ENCODE data around the gene SCN8A.
A peak's percentile ranks its signal among the peaks of the same experiment; 100 is the strongest.

The SCN8A gene

DNA sequence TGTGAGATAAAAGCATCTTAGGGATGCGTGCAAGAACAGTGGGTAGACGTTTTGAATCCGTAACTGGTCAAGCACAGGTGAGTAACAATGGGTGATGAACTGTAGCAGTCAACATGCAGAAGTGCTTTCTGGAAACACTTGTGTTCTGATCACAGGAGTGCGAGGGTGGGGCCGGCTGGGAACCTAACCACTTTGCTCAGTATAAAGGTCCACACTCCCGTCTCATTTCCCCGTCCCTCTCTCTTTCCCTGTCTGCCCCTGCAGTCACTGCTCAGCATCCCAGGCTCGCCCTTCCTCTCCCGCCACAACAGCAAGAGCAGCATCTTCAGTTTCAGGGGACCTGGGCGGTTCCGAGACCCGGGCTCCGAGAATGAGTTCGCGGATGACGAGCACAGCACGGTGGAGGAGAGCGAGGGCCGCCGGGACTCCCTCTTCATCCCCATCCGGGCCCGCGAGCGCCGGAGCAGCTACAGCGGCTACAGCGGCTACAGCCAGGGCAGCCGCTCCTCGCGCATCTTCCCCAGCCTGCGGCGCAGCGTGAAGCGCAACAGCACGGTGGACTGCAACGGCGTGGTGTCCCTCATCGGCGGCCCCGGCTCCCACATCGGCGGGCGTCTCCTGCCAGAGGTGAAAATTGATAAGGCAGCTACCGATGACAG, 130.4 kb downstream of the SCN8A start:
- peak; percentile 71 for DNase-seq (ENCODE audit: low spot score)

DNA sequence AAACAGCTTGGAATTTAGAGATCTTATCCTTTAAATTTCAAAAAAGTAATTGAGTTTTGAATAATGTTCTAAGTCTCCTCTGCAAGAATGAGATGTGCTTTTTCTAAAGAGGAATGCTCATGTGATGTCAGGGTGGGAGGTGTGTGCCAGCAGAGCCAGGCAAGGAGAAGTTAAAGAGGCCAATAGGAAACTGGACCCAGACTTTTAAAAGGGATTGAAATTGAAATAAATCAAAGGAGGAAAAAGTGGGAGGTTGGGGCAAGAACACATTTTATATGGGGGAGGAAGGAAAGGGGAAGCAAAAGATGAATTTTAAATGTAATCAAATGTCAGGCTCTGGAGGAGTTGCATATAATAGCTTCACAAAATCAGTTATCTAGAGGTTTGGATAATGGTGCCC, 131.4 kb downstream of the SCN8A start:
- no peak for DNase-seq (ENCODE audit: low spot score)

DNA sequence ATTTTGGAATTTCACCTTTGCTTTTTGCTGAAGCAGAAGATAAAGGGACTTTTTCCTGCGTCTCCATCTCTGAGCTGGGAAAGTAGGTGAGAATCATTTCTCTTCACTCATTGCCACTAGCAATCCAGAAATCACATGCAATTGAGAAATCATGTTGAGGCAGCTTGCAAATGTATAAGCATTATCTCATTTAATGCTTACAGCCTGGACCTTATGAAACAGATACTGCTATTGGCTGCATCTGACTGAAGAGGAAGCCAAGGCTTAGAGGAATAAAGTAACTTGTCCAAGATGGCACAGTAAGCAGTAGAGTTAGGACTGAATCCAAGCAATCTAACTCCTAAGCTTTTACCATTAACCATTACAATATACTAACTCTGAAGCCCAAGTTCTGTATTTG, 135.1 kb downstream of the SCN8A start:
- no peak for DNase-seq (ENCODE audit: low spot score)

DNA sequence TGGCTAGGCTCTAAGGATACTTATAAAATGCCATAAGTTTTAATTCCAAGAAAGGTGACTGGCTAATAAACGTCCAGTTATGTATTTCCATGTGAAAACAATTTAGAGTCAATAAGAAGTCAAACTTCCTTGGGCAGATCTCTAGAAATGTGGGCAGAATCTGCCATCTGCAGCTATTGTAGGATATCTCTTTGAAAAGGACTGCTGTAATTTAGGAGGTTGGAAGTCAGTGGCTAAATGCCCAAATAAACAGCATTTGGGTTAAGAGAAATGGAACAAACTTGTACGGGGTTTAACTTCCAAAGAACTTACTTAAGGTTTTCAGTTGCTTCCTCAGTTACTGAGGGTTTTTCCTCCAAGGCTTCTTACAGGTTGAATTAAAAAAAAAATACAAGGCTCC, 135.9 kb downstream of the SCN8A start:
- no peak for DNase-seq (ENCODE audit: low spot score)

DNA sequence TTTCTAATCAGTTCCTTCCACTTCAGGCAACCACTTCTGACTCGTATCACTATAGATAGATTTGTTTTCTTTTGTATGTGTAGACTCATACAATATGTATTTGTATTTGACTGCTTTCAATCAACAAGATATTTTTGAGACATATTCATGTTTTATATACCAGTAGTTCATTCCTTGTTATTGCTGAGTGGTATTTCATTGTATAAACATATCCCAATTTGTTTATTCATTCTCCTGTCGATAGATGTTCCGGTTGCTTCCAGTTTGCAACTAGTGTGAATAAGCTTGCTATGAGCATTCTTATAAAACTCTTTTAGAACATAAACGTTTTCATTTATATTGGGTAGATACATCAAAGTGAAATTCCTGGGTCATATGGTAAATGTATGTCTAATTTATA, 138.3 kb downstream of the SCN8A start:
- no peak for DNase-seq (ENCODE audit: low spot score)

DNA sequence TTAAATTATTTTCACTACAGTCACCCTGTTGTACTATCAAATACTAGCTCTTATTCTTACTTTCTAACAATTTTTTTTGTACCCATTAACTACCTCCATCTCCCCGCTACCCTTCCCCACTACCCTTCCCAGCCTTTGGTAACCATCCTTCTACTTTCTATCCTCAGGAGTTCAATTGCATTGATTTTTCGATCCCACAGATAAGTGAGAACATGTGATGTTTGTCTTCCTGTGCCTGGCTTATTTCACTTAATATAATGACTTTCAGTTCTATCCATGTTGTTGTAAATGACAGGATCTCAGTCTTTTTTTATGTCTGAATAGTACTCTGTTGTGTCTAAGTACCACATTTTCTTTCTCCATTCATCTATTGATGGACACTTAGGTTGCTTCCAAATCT, 139.7 kb downstream of the SCN8A start:
- no peak for DNase-seq (ENCODE audit: low spot score)

DNA sequence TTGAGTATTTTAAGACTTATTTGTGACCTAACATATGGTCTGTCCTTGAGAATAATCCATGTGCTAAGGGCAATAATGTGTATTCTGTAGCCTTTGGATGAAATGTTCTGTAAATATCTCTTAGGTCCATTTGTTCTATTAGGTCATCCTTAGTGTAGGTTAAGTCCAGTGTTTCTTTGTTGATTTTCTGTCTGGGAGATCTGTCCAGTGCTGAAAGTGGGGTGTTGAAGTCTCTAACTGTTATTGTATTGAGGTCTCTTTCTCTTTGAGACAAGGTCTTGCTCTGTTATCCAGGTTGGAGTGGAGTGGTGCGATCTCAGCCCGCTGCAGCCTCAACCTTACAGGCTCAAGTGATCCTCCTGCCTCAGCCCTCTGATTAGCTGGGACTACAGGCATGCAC, 149.5 kb downstream of the SCN8A start:
- DNase-seq (ENCODE audit: low spot score), result no peak

DNA sequence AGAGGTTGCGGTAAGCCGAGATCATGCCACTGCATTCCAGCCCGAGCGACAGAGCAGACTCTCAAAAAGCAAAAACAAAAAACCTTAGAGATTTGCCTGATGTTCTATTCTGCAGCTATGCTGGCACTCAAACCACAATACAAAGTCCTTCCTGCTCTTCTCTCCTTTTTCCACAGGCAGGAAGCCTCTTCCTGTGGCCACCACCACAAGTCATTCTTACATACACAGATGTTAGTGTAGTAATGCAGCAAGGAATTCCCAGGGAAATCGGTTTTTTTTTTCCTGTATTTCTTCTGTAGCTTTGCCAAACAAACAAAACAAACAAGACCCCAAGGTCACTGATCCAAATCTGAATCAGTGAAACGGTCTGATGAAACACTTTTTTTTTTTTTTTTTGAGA, 153.2 kb downstream of the SCN8A start:
- DNase-seq (ENCODE audit: low spot score), result no peak

DNA sequence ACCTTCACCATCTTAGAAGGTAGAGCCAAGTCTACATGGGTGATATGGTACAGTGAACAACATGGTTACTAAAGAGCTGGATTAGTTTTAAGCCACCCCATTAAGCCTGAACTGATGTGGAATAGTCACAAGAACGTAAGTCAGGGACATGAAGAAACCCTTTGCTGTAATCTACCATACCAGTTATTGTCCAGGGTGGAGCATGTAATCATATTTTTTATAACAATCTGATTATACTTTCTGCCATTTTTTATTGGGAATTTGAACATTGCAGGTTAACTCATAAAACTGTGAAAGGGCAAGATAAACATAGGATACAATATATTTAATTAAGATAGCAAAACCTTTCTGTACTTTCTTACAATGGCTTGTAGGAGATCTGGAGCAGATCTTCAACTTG, 153.9 kb downstream of the SCN8A start:
- no peak for DNase-seq (ENCODE audit: low spot score)

DNA sequence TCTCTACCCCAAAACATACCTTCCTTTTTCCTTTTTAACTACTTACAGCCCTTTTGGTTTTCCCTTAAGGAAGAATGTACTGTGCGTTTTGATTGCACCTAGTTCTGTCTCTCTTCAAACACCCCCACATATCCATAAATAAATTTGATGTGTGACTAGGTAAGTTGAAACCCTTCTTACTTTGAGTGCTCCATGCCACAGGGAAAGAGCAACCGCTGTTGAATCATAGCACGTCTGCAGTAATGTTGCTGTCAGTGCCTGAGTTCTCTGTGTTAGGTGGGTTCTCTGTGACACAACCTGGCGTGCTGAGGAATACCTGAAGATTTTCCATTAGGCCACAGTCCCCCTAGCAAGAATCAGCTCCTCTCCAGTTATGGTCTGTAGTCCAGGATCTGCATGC, 155.4 kb downstream of the SCN8A start:
- DNase-seq (ENCODE audit: low spot score), result no peak

DNA sequence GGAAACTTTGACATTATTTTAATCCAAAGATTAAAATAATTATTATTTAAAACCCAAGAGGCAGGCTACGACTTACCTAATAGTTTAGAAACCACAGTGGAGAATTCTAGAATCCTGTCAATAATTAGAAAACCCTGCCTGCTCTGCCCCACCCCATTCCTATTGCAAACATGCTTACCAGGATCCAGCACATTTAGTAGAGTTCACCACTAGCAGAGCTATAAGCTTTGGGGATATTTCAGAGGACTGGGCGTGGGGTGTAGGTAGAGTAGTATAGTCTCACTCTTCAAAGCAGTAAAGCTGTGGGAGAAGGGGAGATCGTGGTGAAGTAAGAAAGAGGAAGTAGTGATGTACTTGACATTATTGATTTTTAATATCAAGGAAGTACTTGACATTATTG, 157.2 kb downstream of the SCN8A start:
- no peak for DNase-seq (ENCODE audit: low spot score)

DNA sequence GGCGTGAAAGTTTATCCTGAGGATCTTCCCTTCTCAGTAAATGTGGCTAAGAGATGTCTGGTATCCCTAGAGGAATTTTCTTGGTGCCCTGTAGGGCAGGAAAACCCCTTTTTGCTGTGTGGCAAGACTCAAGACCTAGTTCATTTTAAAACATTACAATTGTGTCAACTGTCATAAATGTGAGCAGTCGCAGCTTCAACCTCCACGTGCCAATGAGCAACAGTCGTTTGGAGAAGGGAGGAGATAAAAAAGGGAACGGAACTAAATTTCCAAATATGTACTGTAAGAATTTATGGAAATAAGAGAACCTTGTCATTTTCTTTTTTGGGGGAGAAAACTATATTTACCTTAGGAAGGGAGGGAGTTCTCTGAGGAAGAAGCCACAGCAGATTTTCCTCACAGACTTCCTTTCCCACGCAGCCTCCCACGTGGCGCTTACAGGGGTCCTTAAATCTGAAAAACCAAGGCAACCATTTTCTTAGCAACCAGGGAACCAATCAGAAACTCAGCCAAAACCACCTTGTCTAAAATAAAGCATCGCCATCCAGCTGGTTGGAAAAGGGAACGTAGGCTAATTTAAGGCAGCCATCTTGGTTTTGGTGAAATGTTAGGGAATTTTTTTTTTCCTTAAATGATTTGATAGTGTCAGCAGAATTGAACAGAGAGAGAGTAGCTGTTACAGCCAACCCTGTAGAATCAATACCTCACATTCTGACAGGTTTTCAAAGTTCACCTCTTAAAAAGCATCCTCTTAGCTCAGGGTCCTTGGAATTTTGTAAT, 158.4 kb downstream of the SCN8A start:
- DNase-seq (ENCODE audit: low spot score), result no peak

DNA sequence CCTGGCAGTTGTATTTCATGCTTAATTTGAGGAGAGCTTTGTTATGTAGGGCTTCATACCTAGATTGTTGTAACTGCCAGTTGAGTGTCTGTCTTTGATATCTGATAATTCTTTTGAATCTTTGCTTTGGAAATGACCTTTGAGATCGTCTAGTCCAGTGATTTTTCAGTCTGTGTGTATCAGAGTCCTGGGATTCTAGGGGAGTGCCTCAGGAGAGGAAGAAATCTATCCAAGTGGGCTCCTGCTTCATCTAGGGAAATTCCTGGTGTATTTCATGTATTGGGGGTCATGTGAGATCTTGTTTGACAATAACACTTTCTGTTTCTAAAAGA, 158.9 kb downstream of the SCN8A start:
- no peak for DNase-seq (ENCODE audit: low spot score)

DNA sequence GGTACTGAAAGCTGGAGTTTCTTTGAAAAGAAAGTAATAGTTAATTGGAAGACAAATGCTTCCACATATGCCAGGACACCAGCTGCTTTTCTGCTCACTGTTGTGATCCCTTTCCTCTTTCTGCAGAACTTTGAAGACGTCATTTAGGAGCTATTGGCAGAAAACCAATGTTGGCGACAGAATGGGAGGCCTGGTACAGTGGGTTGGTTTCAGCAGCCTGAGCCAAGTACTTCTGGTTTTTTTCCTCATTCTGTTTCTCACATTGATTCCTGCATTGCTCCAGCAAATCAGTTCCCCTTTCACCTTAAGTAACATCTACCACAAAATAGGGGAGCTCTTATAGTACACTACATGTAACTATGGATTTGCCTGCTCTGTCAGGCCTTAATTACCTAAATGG, 160.6 kb downstream of the SCN8A start:
- no peak for DNase-seq (ENCODE audit: low spot score)

DNA sequence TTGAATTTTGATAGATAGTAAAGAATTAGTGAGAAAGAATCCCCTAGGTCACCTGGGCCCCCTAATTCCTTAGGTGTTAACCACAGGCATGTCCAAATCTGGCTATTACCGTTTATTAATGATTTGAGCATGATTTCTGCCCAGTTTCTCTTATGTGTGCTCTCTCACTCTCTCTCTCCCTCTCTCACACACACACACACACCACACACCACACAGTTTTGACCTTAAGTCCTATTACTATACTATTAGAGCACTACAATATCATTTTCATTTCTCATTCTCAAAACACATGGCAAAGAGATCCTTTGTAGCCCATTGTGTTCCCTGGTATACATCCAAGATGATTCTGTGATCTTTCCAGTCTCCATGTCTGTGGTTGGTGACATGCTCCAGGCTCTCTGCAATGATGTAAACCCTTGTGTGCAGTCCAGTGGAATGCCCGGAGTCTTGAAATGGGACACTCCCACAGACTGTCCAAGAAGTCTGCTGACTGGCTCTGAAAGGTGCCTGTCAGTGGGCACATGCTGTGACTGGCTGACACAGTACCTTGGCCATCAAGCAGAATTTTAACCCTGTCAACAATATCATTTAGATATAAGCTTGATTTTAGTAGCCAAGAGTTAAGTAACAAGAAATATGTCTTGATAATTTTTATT, 161.3 kb downstream of the SCN8A start:
- DNase-seq (ENCODE audit: low spot score), result peak; percentile 89

DNA sequence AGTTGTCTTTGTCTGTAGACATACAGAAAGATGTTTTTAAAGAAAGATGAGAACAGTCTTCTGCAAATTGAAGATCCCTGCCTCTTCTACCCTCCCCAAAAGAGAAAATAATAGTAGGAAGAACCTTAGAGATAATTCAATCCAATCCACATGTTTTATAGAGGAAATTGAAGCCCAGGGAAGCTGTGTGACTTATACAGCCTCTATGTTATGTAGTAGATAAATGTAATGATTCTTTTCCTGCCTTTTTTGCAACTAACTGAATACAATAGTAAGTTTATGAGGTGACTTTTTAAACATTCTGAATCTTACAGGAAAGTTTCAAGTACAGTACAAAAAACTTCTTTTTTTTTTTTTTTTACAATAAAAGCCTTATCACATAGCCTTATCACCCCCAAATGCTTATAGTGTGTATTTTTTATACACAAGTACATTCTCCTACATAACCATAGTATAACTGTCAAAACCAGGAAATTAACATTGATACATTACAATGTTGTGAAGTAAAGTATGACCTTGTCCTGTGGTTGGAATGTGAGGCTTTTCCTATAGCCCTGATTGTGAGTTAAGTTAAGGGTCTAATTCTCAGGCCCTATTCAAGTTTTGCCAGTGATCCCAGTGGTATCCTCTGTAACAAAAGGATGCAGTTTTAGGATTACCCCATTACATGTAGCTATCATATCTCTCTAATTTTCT, 163.1 kb downstream of the SCN8A start:
- no peak for DNase-seq (ENCODE audit: low spot score)

DNA sequence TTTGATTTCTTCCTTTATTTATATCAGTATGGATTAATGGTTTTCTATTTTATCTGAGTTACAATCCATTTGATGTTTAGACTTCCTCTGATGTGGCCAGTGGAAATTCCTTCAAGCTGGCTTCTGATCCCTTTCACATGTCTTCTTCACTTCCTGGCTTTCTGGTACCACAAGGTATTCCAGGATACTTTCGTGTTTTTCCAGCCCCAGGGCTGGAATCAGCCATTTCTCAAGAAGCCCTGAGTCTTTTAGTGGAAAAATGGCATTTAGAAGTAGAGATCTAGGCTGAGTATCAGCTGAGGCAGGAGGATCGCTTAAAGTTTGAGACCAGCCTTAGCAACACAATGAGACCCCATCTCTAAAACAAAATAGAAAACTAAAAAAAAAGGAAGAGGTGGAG, 164.2 kb downstream of the SCN8A start:
- no peak for DNase-seq (ENCODE audit: low spot score)

DNA sequence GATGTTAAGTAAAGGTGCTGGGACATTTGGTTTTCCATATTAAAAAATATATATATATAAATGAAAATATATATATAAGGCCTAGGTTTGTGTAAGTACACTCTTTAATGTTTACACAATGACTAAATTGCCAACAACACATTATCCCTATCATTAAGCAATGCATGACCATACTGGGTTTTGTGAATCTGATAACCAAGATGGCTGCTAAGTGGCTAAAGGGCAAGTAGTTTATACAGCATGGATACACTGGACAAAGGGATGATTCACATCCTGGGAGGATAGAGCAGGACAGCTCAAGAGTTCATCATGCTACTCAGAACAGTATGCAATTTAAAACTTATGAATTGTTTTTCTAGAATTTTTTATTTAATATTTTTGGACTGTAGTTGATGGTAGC, 168.1 kb downstream of the SCN8A start:
- DNase-seq (ENCODE audit: low spot score), result no peak

DNA sequence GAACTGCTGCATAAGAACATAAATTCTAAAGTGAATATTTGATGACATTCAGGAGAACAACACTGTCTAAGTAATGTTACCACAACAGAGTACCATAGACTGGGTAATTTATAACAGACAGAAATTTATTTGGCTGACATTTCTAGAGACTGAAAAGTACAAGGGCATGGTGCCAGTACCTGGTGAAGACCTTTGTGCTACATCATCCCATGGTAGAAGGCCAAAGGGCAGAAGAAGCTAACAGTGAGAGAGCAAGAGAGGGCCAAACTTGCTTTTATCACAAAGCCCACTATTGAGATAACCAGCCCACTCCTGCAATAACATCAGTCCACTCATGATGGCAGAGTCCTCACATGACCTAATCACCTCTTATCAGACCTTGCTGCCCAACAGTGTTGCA, 168.7 kb downstream of the SCN8A start:
- DNase-seq (ENCODE audit: low spot score), result no peak

DNA sequence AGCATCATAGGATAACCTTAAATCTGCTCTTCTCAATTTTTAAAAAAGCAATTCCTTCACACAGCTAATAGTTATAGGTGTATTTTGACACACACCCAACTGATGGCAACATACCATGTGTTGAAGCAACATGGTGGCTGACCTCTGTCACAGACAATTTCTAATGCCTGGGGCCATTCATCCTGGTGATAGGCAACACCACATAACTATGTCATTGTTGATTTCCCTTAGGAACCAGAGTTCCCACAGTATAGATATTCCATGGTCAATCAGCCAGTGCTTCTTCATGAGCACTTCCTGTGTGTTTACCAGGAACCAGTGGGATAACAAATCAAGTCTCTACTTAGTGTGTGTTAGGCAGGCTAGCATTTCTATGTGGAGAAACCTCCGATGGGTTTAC, 169.2 kb downstream of the SCN8A start:
- DNase-seq (ENCODE audit: low spot score), result no peak

DNA sequence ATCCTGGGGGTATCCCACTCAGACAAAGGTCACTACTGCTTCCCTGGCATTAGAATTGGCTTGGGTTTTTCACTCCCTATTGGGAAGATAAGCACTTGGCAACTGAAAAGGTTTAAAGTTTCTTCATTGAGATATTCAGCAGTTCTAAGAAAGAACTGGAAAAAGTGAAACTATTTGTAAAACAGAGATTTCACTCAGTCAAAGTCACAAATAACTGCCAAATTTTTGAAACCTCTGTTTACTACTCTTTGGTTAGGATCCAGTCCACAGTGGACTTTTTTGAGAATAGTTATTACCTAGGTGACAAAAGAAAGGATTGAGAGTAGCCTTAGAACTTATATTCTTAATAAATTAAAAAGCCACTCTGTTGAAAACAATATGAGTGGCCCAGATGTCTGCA, 172.7 kb downstream of the SCN8A start:
- no peak for DNase-seq (ENCODE audit: low spot score)

DNA sequence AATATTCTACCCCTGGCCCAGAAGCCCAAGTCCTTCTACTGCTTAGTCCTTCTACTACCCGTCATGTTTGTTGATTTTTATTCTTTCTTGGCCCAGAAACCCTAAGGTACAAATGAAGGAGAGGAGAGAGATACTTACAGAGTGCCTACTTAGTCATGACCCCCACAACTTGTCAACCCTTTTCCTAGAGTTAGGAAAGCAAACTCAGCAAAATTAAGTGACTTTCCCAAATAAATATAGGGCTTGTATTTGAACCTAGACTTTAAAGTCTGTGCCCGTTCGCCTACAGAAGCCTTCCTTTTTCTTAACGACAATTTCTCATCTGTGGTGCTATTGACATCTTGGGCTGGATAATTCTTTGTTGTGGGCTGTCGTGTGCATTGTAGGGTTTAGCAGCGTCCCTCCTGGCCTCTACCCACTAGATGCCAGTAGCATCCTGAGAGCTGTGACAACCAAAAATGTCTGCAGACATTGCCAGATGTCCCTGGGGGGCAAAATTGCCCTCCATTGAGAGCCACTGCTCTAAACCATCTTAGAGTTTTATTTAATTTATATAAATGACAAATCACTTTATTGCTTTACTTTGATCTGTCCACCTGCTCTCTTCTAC, 175.1 kb downstream of the SCN8A start:
- DNase-seq (ENCODE audit: low spot score), result no peak

DNA sequence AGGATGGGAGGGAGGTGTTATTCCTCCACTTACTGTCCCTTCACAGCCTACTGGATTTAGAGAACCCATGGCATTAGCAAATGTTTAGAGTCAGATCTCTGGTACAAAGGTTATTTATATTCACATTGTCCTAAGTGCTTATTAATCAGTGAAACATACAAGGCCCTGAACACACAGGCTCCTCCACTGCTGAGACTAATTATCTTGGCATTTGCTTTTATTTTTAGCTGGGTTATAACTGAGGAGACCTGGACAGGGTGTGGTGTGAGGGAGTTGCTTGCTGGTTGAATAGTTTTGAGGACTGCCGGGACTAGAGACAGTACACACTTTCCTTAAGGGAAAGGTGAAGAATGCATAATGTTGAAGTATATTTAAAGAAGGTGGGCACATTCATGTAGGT, 180.0 kb downstream of the SCN8A start:
- DNase-seq (ENCODE audit: low spot score), result no peak

Data from AG08396 (cell line).